Psoas muscle (tissue), 8 donors: ENCODE data around the gene TNFRSF19. TPM values are rescaled to one million over a fixed set of nuclear protein-coding genes. Genes with fewer than 3 reads are reported as not detected.

Source experiments
- ATAC-seq, 4 donors: fragments of 200-7000 bp; cut with Tn5 transposase; one replicate each; pipeline ENCODE4 v1.9.1; 2020; ENCODE audit warnings: moderate library complexity in 3 of 4, mild to moderate bottlenecking in 2 of 4
- DNase-seq, 2 donors: peaks; one replicate each; pipeline ENCODE4 v3.0.0-alpha.2; 2020
- H3K27ac ChIP-seq: fragments of 200-600 bp; one replicate; pipeline ENCODE4 v1.8.0; 2022
- H3K27me3 ChIP-seq, 3 donors: fragments of 200-600 bp in 1 of 3; one replicate each; pipeline versions ENCODE4 v1.6.1 to v1.8.0; 2013 to 2022; ENCODE audit warnings: low read length in 2 of 3, mild to moderate bottlenecking in 2 of 3, moderate library complexity in 1 of 3; ENCODE audit not compliant: insufficient read depth in 3 of 3
- H3K36me3 ChIP-seq, 2 donors: fragments of 200-600 bp in 1 of 2; one replicate each; pipeline versions ENCODE4 v1.6.1 to v1.8.0; 2013 to 2022; ENCODE audit warnings: low read depth in 1 of 2, mild to moderate bottlenecking in 1 of 2, moderate library complexity in 1 of 2; ENCODE audit not compliant: insufficient read depth in 1 of 2
- H3K4me1 ChIP-seq: fragments of 200-600 bp; one replicate; pipeline ENCODE4 v1.8.0; 2022
- H3K4me3 ChIP-seq: fragments of 200-600 bp; one replicate; pipeline ENCODE4 v1.8.0; 2022; ENCODE audit warnings: mild to moderate bottlenecking
- H3K9me3 ChIP-seq: fragments of 200-600 bp; one replicate; pipeline ENCODE4 v1.8.0; 2022
- CTCF ChIP-seq: fragments of 200-600 bp; IDR thresholded peaks from one replicate; pipeline ENCODE4 v1.8.0; 2022; ENCODE audit warnings: antibody characterized with exemption
- WGBS, 3 donors: extraction: QIAGEN DNeasy Blood & Tissue Kit; methylation state at CpG; one replicate each; pipeline versions ENCODE4 v1.1.6 to v1.1.7; 2013; 5-methylcytosine and 5-hydroxymethylcytosine counted together
- intact Hi-C, 2 donors: fragments of 100-400 bp; cut with DNase I; formaldehyde crosslinking; loops; one replicate each; pipeline versions ENCODE4 v1.11.0 to v1.14.2; 2022
- polyA plus RNA-seq, 3 donors: library from polyadenylated mRNA; stranded (reverse); fragments of 200-250 nt; gene quantifications; one replicate each; pipeline ENCODE4 v1.2.3, GENCODE V29; 2013
- total RNA-seq, 4 donors: library from RNA; stranded (reverse); fragmentation: NEBNext Ultra II Directional in 2 of 4; extraction: Animal tissue kit (Norgen Biotek cat#: 25700) in 2 of 4; gene quantifications; one replicate each; pipeline versions ENCODE4 v1.2.1 to v1.2.4, GENCODE V29; 2021 to 2023
- donor health status: healthy with polysubstance abuse.
- donor health status: DM: no; HTN: no; CAD: no; lungs with moderate emphysema.
- donor health status: Bipolar disorder and iron deficiency.
- donor health status: healthy.
- donor health status: DM: yes; HTN: yes; CAD: no.
- donor health status: DM: no; HTN: no; CAD: no.
- donor health status: DM: no; HTN: no; CAD: no.
- donor health status: DM: yes; HTN: yes; CAD: no.

The TNFRSF19 gene
- total and polyA plus RNA-seq, 7 donors, result 0.35 to 2.0 (median 0.55) TPM

- 69 to 86% (median 71%) methylated on average over 6 of the region's 6 CpGs for WGBS, 3 donors
- no peak for DNase-seq
- no peak for ATAC-seq
- Histone ChIP-seq H3K27me3 (peaks cover 0 to 2% (median 0%) of the 10 kb centered on the region in 3 donors), H3K4me1 (peaks cover 7% of the 10 kb centered on the region), H3K9me3 (no peaks in the 10 kb centered on the region), H3K4me3 (no peak overlapping the region), H3K36me3 (no peaks in the 10 kb centered on the region), H3K27ac (no peak overlapping the region)
- no peak for TF ChIP-seq CTCF
- intact Hi-C loops, result no loop called here
These were observed 69.5 kb downstream of the TNFRSF19 start for GRCh38 chr13:23639674-23640073.

- Histone ChIP-seq H3K4me3 (no peak overlapping the region), H3K4me1 (peaks cover 7% of the 10 kb centered on the region), H3K9me3 (no peaks in the 10 kb centered on the region), H3K36me3 (no peaks in the 10 kb centered on the region), H3K27me3 (no peaks in the 10 kb centered on the region), H3K27ac (no peak overlapping the region)
- no peak for ATAC-seq
- no peak for TF ChIP-seq CTCF
- WGBS, 3 donors, result 85 to 93% (median 85%) methylated on average over 4 of the region's 4 CpGs
- no peak for DNase-seq
- intact Hi-C loops, result no loop called here
These were observed 71.9 kb downstream of the TNFRSF19 start for GRCh38 chr13:23642110-23642509.

GRCh38 chr13:23643338-23644125 is 73.3 kb downstream of the TNFRSF19 start:
- H3K27me3 ChIP-seq, result no peaks in the 10 kb centered on the region
- TF ChIP-seq CTCF, result no peak
- no peak overlapping the region for H3K27ac ChIP-seq
- H3K4me3 ChIP-seq, result no peak overlapping the region
- WGBS, 3 donors, result 61 to 73% (median 71%) methylated on average over 4 of the region's 4 CpGs
- intact Hi-C loops, result no loop called here
- H3K9me3 ChIP-seq, result no peaks in the 10 kb centered on the region
- ATAC-seq, result no peak
- H3K4me1 ChIP-seq, result no peaks in the 10 kb centered on the region
- no peaks in the 10 kb centered on the region for H3K36me3 ChIP-seq
- no peak for DNase-seq

- intact Hi-C loops, result no loop called here
- Histone ChIP-seq H3K9me3 (no peaks in the 10 kb centered on the region), H3K4me1 (no peaks in the 10 kb centered on the region), H3K27me3 (no peaks in the 10 kb centered on the region), H3K4me3 (no peak overlapping the region), H3K27ac (no peak overlapping the region), H3K36me3 (no peaks in the 10 kb centered on the region)
- ATAC-seq (no peak), DNase-seq (no peak)
- 83 to 93% (median 84%) methylated on average over 2 of the region's 2 CpGs for WGBS, 3 donors
- no peak for TF ChIP-seq CTCF
These were observed 73.9 kb downstream of the TNFRSF19 start for GRCh38 chr13:23644126-23644419.
